Erythroblast (primary cell): ENCODE results near the gene SWT1.

Experiments used
- GATA1 ChIP-seq: IDR thresholded peaks from 2 replicates; pipeline ENCODE4 v1.6.1; 2011; ENCODE audit warnings: low read depth, mild to moderate bottlenecking, control low read depth, low read length, moderate library complexity
- POLR2A ChIP-seq: IDR thresholded peaks from 2 replicates; pipeline ENCODE4 v1.6.1; 2011; ENCODE audit warnings: mild to moderate bottlenecking, low read length

DNA sequence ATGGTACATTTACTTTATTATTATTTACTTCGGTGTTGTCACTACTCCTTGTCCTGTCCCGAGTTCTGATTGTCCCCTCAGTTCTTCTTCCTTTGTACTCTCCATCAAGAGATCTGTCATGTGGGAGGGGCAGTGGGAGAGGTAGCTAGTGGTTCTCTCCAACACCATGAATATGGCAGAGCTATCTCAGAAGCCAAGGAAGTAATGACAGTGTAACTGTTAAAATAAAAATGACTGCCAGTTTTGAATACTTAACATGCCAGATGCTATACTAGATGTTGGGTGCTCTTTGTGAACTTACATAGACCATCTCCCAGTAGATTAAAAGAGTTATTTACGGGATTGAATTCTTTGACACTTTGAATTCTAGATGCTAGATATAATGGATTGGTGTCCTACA is 131.5 kb downstream of the SWT1 start:
- TF ChIP-seq POLR2A (no peak), GATA1 (no peak)
